Bronchial epithelial cell (primary cell): Measurements from ENCODE around the gene MAPK7. TPM values are rescaled to one million over a fixed set of nuclear protein-coding genes. Genes with fewer than 3 reads are reported as not detected.
A peak's percentile ranks its signal among the peaks of the same experiment; 100 is the strongest.

ENCODE experiments used
- DNase-seq: peaks from one replicate; pipeline ENCODE4 v3.0.0-alpha.2; 2010; ENCODE audit warnings: low read depth
- FAIRE-seq: peaks from 2 replicates; lab custom pipeline; 2011; peaks lifted over from hg19 to GRCh38; lab: Jason Lieb, UNC
- H3K27me3 ChIP-seq: 2 replicates; pipeline ENCODE4 v1.5.1; 2011; ENCODE audit warnings: low read length; ENCODE audit not compliant: control insufficient read depth, insufficient read depth
- H3K36me3 ChIP-seq: 2 replicates; pipeline ENCODE4 v1.5.1; 2011; ENCODE audit warnings: low read length; ENCODE audit not compliant: control insufficient read depth, insufficient read depth
- H3K4me3 ChIP-seq: 2 replicates; pipeline ENCODE4 v1.5.1; 2011; ENCODE audit warnings: mild to moderate bottlenecking, low read depth, low read length, control low read depth
- total RNA-seq: library from RNA; depleted of rRNA; stranded (reverse); fragments of >200 nt; gene quantifications from 2 replicates; pipeline ENCODE4 v1.2.1, GENCODE V29; 2014
- TF ChIP-seq, protein P1 (sequence below): IDR thresholded peaks from 2 replicates; pipeline ENCODE4 v1.5.1; 2011; ENCODE audit warnings: mild to moderate bottlenecking, moderate library complexity, low read length, control low read depth, inconsistent platforms; ENCODE audit not compliant: insufficient read depth, severe bottlenecking

MAPK7 gene
- total RNA-seq, 1 donor from 2014 or later = 6.8 TPM

DNA sequence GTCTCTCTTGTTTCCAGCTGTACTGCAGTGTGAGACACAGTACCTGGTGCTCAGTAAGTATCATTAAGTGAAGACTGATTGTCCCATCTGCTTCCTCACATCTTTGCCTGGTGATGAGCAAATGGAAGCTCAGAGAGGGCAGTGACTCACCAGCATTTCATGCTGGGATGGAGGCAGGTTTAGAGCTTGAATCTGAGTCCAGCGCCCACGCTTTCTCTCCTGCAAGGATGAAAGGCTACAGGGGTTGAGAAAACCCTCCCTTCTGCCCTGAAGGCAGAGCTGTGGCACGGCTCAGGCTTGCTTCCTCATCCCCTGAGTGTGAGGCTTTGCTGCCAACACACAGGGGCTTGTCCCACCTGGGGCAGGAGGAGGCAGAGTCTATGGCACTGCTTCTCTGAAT is 31.2 kb downstream of the MAPK7 start:
- TF ChIP-seq, protein P1, sequence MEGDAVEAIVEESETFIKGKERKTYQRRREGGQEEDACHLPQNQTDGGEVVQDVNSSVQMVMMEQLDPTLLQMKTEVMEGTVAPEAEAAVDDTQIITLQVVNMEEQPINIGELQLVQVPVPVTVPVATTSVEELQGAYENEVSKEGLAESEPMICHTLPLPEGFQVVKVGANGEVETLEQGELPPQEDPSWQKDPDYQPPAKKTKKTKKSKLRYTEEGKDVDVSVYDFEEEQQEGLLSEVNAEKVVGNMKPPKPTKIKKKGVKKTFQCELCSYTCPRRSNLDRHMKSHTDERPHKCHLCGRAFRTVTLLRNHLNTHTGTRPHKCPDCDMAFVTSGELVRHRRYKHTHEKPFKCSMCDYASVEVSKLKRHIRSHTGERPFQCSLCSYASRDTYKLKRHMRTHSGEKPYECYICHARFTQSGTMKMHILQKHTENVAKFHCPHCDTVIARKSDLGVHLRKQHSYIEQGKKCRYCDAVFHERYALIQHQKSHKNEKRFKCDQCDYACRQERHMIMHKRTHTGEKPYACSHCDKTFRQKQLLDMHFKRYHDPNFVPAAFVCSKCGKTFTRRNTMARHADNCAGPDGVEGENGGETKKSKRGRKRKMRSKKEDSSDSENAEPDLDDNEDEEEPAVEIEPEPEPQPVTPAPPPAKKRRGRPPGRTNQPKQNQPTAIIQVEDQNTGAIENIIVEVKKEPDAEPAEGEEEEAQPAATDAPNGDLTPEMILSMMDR = no peak
- DNase-seq (peak; percentile 96), FAIRE-seq (peak; percentile 98)
- H3K4me3 ChIP-seq = no peak overlapping the region
- H3K27me3 ChIP-seq = no peaks in the 10 kb centered on the region
- no peaks in the 10 kb centered on the region for H3K36me3 ChIP-seq

DNA sequence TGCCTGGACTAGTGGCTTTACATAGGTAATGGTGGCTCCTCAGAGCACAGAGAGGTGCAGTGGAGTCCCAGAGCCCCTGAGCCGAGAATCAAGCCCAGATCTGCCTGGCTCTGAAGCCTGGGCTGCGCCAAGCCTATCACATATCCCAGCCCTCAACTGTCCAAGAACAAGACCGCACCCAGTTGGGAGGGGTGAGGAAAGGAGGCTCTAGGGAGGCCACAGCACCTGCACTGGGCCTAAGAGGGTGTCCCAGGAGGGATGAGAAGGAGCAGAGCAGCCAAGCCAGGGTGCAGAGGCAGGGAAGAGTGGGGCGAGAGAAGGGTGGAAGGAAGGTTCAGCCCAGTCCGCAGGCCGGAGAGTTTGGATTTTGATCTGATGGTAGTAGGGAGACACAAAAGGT is 31.8 kb downstream of the MAPK7 start:
- TF ChIP-seq, protein P1 = no peak
- FAIRE-seq (peak; percentile 75), DNase-seq (no peak)
- Histone ChIP-seq H3K4me3 (no peak overlapping the region), H3K27me3 (no peaks in the 10 kb centered on the region), H3K36me3 (no peaks in the 10 kb centered on the region)

DNA sequence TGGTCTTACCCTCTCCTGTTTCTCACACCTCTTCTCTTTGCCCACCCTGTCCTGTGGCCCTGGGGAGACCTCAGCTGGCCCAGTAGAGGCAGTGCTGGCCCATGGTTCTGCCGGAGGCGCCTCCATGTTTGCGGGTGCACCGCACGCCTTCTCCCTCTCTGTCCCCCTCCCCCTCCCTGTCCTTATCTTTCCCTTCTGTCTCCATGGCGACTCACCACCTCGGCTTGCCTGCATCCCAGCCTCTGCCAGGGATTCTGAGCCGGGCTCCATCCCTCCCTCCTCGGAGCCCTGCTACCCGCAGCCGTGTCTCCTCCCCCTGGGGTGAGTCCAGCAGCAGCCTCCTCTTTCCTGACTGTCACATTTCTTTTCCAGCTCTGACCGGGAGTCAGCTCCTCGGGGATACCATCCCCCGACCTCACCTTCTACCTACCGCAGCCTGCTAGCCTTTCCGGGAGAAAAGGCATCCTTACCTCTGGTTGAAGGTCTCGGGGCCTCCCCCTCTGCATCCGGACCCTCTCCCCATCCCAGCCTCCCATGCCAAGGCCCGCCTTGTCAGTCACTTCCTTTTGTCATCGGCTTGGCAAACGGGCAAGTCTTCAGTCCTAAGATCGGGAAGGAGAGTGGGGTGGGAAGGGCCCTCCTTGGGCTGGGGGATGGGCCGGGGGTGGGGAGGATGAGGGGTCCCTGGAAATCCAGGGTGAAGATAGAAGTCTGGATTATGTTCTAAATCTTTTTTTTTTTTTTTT is 32.8 kb downstream of the MAPK7 start, which contains the start of gene RNF112:
TSS of gene RNF112 (plus strand) at position 358 of the 746 bp plus-strand sequence. CDS start at position 535, 177 bp downstream.
- FAIRE-seq (no peak), DNase-seq (no peak)
- Histone ChIP-seq H3K4me3 (no peak within 1 kb of the TSS), H3K36me3 (no peaks in the 10 kb centered on the region), H3K27me3 (no peaks in the 10 kb centered on the region)
- TF ChIP-seq, protein P1 = no peak

GRCh38 chr17:19411631-19412030 is 33.3 kb downstream of the MAPK7 start:
- DNase-seq (no peak), FAIRE-seq (no peak)
- Histone ChIP-seq H3K4me3 (no peak overlapping the region), H3K27me3 (no peaks in the 10 kb centered on the region), H3K36me3 (no peaks in the 10 kb centered on the region)
- TF ChIP-seq, protein P1 = no peak

DNA sequence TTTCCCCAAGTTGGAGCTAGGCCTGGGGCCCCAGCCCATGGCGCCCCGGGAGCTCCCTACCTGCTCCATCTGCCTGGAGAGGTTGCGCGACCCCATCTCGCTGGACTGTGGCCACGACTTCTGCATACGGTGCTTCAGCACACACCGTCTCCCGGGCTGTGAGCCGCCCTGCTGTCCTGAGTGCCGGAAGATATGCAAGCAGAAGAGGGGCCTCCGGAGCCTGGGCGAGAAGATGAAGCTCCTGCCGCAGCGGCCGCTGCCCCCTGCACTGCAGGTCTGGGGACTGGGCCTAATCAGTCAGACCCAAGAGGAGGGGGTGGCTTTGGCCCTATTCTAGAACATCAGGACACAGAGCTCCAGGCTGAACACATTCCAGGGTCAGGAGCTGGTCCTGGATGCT is 34.2 kb downstream of the MAPK7 start:
- Histone ChIP-seq H3K27me3 (no peaks in the 10 kb centered on the region), H3K4me3 (no peak overlapping the region), H3K36me3 (no peaks in the 10 kb centered on the region)
- TF ChIP-seq, protein P1 = no peak
- no peak for FAIRE-seq
- no peak for DNase-seq
